Lower leg skin (tissue), 3 donors: ENCODE data around the gene ATG16L2.

ENCODE experiments used
- CTCF ChIP-seq, 3 donors: fragments of 450-650 bp; IDR thresholded peaks; one replicate each; pipeline ENCODE4 v1.5.1; 2016; ENCODE audit warnings: antibody characterized with exemption in 3 of 3, mild to moderate bottlenecking in 3 of 3, moderate library complexity in 2 of 3
- POLR2A ChIP-seq, 2 donors: fragments of 450-650 bp; IDR thresholded peaks; one replicate each; pipeline ENCODE4 v1.6.1; 2016 to 2017; ENCODE audit warnings: antibody characterized with exemption in 2 of 2, mild to moderate bottlenecking in 1 of 2, moderate library complexity in 1 of 2

DNA sequence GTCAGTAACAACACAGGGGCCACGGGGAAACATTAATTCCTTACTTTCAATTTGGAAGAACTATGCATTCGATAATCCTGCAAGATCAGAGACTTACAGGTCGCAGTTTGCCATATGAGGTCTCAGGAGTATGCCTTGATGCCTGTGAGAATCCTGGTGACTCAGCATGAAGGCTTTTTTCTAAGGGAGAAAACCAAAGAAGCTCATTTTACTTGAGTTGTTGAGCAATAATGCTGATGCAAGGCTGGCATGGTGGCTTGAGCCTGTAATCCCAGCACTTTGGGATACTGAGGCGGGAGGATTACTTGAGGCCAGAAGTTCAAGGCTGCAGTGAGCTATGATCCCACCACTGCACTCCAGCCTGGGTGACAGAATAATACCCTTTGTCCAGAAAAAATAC lies 26.6 kb downstream of the ATG16L2 start:
- TF ChIP-seq CTCF (IDR thresholded peaks at IDR 0.05) (no peak), POLR2A (IDR thresholded peaks at IDR 0.05) (no peak)
